HG02588 (cell line): ENCODE results near the gene NME2.

Source experiments
- ATAC-seq: cut with Tn5 transposase; IDR thresholded peaks from one replicate; pipeline ENCODE4 v1.9.1; 2021; ENCODE audit warnings: mild to moderate bottlenecking, moderate library complexity; ENCODE audit not compliant: unreplicated experiment

NME2 gene

DNA sequence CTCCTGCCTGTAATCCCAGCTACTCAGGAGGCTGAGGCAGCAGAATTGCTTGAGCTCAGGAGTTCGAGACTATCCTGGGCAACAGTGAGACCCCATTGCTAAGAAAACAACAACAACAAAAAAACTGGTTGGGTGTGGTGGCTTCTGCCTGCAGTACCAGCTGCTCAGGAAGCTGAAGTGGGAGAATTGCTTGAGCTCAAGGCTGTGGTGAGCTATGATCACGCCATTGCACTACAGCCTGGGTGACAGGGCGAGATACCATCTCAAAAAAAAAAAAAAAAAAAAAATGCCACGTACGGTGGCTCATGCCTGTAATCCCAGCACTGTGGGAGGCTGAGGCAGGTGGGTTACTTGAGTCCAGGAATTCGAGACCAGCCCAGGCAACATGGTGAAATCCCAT, 34.1 kb downstream of the NME2 start:
- no peak for ATAC-seq

DNA sequence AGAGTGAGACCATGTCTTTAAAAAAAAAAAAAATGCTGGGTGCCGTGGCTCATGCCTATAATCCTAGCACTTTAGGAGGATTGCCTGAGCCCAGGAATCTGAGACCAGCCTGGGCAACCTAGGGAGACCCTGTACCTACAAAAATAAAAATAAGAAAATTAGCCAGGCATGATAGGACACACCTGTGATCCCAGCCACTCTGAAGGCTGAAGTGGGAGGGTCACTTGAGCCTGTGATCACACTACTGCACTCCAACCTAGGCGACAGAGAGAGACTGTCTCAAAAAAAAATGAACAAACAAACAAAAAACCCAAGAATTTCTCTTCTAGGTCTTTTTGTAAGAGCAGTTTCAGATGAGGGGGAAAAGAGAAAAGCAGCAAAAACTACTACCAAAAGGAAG, 34.6 kb downstream of the NME2 start:
- ATAC-seq: no peak

DNA sequence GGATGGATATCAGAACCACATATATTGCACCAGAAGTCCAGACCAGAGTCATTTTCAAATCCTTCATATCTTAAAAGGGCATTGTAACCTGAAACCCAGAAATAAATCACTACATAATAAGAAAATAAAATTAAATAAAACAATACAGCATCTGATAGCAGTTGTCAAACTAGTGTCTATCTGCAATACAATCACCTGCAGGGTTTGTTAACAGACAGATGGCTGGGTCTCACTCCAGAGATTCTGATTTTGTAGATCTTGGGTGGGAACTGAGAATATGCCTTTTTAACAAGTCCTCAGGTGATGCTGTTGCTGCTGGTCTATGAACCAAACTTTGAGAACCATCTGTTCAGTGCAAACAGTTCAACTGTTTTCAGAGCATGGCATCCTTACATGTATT, 37.6 kb downstream of the NME2 start:
- ATAC-seq: no peak

DNA sequence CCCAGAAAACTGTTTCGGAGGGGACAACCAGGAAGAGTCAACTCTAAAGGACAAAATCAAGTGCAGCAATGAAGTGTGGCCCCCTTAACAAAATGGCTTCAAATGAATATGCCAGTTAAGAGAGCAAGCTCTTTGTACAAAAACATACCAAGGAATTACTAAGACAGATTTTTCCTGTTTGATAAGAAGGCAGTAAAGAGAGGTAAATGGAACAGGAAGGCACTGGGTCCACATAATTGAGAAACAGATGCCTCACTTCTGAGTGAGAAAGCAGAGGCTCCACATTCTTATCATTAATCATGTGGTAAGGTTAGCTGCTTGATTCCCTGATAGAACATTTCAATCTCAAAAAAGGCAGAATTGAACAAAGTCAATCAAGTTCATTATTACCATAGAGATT, 48.7 kb downstream of the NME2 start:
- ATAC-seq: no peak

DNA sequence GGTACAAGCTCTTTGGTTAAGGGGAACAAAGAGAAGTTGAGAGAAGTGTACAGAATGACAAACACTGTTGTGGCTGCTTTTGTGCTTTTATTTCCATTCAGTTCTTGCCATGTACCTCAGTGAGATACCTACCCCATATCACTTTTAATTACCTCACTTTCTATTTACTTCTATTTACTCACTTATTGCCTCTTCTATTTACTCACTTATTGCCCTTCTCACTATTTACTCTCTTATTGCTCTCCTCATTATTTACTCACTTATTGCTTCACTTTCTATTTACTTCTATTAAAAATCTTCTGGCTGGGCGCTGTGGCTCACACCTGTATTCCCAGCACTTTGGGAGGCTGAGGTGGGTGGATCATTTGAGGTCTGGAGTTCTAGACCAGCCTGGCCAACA, 51.7 kb downstream of the NME2 start:
- ATAC-seq: no peak

DNA sequence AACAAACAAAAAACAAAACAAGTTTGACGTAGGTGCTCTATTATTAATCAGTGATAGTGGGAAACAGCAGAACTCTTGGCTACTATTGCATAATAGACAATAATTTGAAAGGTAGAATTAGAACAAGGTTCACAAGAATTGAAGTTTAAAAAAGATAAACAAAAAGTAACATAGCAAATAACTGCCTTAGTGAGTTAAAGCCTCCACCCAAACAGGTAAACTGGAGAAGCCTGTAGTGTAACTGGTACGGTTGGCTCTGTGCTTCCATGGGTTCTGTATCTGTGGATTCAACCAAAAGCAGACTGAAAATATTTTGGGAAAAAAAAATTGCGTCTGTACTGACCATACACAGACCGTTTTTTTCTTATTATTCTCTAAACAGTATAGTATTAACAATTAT, 55.1 kb downstream of the NME2 start:
- ATAC-seq: no peak
